ENCODE data around the gene DAGLA. TPM values are rescaled to one million over a fixed set of nuclear protein-coding genes. Genes with fewer than 3 reads are reported as not detected.

The DAGLA gene
- total and polyA plus RNA-seq, 2 donors (not counting 1 experiment from before 2014, with no cell fraction given), result 0.06 TPM; not detected in 1

GRCh38 chr11:61717286-61718033 is 37.3 kb downstream of the DAGLA start:
- CTCF ChIA-PET, result no interaction called here
- no peak overlapping the region for H3K27ac Mint-ChIP-seq

More at GRCh38 chr11:61717286-61718033, 37.3 kb downstream of the DAGLA start:
- no peak for DNase-seq
- WGBS (ENCODE audit: insufficient coverage), result 88% methylated on average over 15 of the region's 19 CpGs
- no peak overlapping the region for H3K9ac ChIP-seq (ENCODE audit: low read length)
- no peak overlapping the region for H2AFZ ChIP-seq (ENCODE audit: insufficient read depth, low read depth, low read length, poor library complexity, severe bottlenecking)
- no peaks in the 10 kb centered on the region for H3K4me1 ChIP-seq (ENCODE audit: control insufficient read depth in 2 of 2, insufficient read depth in 2 of 2, low read length in 2 of 2)
- intact Hi-C loops (cut with micrococcal nuclease), result no loop called here
- no peaks in the 10 kb centered on the region for H3K79me2 ChIP-seq (ENCODE audit: control insufficient read depth, insufficient read depth, low read length)
- H3K36me3 ChIP-seq (replicated peaks in 1 of 2; ENCODE audit: control extremely low read depth in 1 of 2, control insufficient read depth in 1 of 2, extremely low read depth in 1 of 2, insufficient read depth in 2 of 2, low read length in 1 of 2), result no peaks in the 10 kb centered on the region
- Mint-ChIP-seq H3K27me3 (peaks cover 6% of the 10 kb centered on the region), H3K4me3 (no peak overlapping the region), H3K9me3 (ENCODE audit: insufficient read depth) (no peaks in the 10 kb centered on the region), H3K4me1 (no peaks in the 10 kb centered on the region)
- POLR2A ChIA-PET, result no interaction called here
- no peaks in the 10 kb centered on the region for H3K27me3 ChIP-seq (replicated peaks in 1 of 4; ENCODE audit: control extremely low read depth in 1 of 4, control insufficient read depth in 3 of 4, insufficient read depth in 4 of 4, low read length in 3 of 4)
- H3K4me3 ChIP-seq (ENCODE audit: control extremely low read depth in 1 of 5, extremely low read depth in 1 of 5, insufficient read depth in 1 of 5, low read depth in 2 of 5, low read length in 4 of 5), result no peak overlapping the region
- no peak for ATAC-seq (ENCODE audit: low read depth)
- H3K4me2 ChIP-seq (replicated peaks; ENCODE audit: low read depth, low read length, poor library complexity, severe bottlenecking), result no peak overlapping the region
- no peaks in the 10 kb centered on the region for H3K9me3 ChIP-seq (ENCODE audit: control extremely low read depth in 1 of 3, control insufficient read depth in 2 of 3, insufficient read depth in 1 of 3, low read length in 2 of 3)
- TF ChIP-seq EZH2 (IDR thresholded peaks at IDR 0.05; ENCODE audit: borderline replicate concordance, insufficient read depth, low read depth, low read length, poor library complexity, severe bottlenecking), result no peak
- no peak for TF ChIP-seq CTCF (IDR thresholded peaks at IDR 0.05)
- H4K20me1 ChIP-seq (ENCODE audit: control insufficient read depth, insufficient read depth, low read length, poor library complexity, severe bottlenecking), result no peaks in the 10 kb centered on the region
- no peak overlapping the region for H3K27ac ChIP-seq (ENCODE audit: low read length in 2 of 2)
